Measurements from ENCODE around the gene ITK. TPM values are rescaled to one million over a fixed set of nuclear protein-coding genes. Genes with fewer than 3 reads are reported as not detected.

The ITK gene
- total and polyA plus RNA-seq, 2 experiments from 2014 or later: 0.08 TPM; not detected in 1

- H3K4me3 Mint-ChIP-seq: no peak overlapping the region
- ATAC-seq (no peak), DNase-seq (ENCODE audit: low spot score) (no peak)
- Histone ChIP-seq H3K4me2 (no peak overlapping the region), H2AFZ (peak overlapping the region; percentile 67), H3K27me3 (ENCODE audit: insufficient read depth) (no peaks in the 10 kb centered on the region), H3K4me1 (ENCODE audit: insufficient read depth) (no peaks in the 10 kb centered on the region), H3K9me2 (ENCODE audit: insufficient read depth) (no peaks in the 10 kb centered on the region), H3K27ac (ENCODE audit: low read depth) (no peak overlapping the region), H3K4me3 (no peak overlapping the region), H4K20me1 (replicated peaks; ENCODE audit: insufficient read depth) (no peaks in the 10 kb centered on the region), H3K79me2 (replicated peaks; ENCODE audit: insufficient read depth) (no peaks in the 10 kb centered on the region), H3F3A (replicated peaks; ENCODE audit: low read depth) (no peaks in the 10 kb centered on the region), H3K36me3 (ENCODE audit: insufficient read depth) (no peaks in the 10 kb centered on the region)
- H3K27me3 Mint-ChIP-seq (ENCODE audit: insufficient read depth, low read depth, poor library complexity): peaks cover 2% of the 10 kb centered on the region
- H3K4me1 Mint-ChIP-seq: peaks cover 7% of the 10 kb centered on the region
- H3K9me3 Mint-ChIP-seq: no peaks in the 10 kb centered on the region
- H3K27ac Mint-ChIP-seq: no peak overlapping the region
- H3K36me3 Mint-ChIP-seq (ENCODE audit: low read depth): no peaks in the 10 kb centered on the region
- TF ChIP-seq ZNF462 (CRISPR knock-in tag; IDR thresholded peaks at IDR 0.05) (no peak), JUNB (IDR thresholded peaks at IDR 0.05; ENCODE audit: unreplicated experiment) (no peak), ZNF114 (CRISPR knock-in tag; IDR thresholded peaks at IDR 0.05) (no peak), POLR2AphosphoS5 (IDR thresholded peaks at IDR 0.05; ENCODE audit: low read depth) (no peak), CREB1 (CRISPR knock-in tag; IDR thresholded peaks at IDR 0.05; ENCODE audit: low read depth) (no peak), ZNF331 (CRISPR knock-in tag; IDR thresholded peaks at IDR 0.05; ENCODE audit: low read depth) (no peak)
- TF ChIP-seq, protein P1, sequence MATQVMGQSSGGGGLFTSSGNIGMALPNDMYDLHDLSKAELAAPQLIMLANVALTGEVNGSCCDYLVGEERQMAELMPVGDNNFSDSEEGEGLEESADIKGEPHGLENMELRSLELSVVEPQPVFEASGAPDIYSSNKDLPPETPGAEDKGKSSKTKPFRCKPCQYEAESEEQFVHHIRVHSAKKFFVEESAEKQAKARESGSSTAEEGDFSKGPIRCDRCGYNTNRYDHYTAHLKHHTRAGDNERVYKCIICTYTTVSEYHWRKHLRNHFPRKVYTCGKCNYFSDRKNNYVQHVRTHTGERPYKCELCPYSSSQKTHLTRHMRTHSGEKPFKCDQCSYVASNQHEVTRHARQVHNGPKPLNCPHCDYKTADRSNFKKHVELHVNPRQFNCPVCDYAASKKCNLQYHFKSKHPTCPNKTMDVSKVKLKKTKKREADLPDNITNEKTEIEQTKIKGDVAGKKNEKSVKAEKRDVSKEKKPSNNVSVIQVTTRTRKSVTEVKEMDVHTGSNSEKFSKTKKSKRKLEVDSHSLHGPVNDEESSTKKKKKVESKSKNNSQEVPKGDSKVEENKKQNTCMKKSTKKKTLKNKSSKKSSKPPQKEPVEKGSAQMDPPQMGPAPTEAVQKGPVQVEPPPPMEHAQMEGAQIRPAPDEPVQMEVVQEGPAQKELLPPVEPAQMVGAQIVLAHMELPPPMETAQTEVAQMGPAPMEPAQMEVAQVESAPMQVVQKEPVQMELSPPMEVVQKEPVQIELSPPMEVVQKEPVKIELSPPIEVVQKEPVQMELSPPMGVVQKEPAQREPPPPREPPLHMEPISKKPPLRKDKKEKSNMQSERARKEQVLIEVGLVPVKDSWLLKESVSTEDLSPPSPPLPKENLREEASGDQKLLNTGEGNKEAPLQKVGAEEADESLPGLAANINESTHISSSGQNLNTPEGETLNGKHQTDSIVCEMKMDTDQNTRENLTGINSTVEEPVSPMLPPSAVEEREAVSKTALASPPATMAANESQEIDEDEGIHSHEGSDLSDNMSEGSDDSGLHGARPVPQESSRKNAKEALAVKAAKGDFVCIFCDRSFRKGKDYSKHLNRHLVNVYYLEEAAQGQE (IDR thresholded peaks at IDR 0.05; ENCODE audit: unreplicated experiment): no peak
Measured at GRCh38 chr5:157248821-157249470, 68.3 kb downstream of the ITK start.
